HL-60/S4 treated with retinoic acid at 250 ng/mL for 4 days and 3 days (cell line): ENCODE data around the gene HOMER2.
"Not testable (repeated sequence)": the region's sequence is repeated elsewhere in the genome, so short reads cannot be mapped to it uniquely, and the experiment has no call there.

Source experiments
- in situ Hi-C: fragments of 300-500 bp; cut with MboI; formaldehyde crosslinking; loops from 2 replicates; pipeline ENCODE4 v1.7.0; 2022; ENCODE audit warnings: low sequenced_read_pairs

The HOMER2 gene

GRCh38 chr15:82900511-82901060, 51.9 kb downstream of the HOMER2 start:
- in situ Hi-C loops: no loop called here

GRCh38 chr15:82898961-82899360, 53.6 kb downstream of the HOMER2 start:
- in situ Hi-C loops: no loop called here

GRCh38 chr15:82895983-82896382, 56.5 kb downstream of the HOMER2 start:
- in situ Hi-C loops: no loop called here

GRCh38 chr15:82894971-82895520, 57.5 kb downstream of the HOMER2 start:
- in situ Hi-C loops: no loop called here

- in situ Hi-C loops: not testable (repeated sequence)
Measured at GRCh38 chr15:82893473-82893872, 59.0 kb downstream of the HOMER2 start.

- in situ Hi-C loops: no loop called here
Measured at GRCh38 chr15:82892573-82892972, 59.9 kb downstream of the HOMER2 start.

- in situ Hi-C loops: no loop called here
Measured at GRCh38 chr15:82890995-82891390, 61.5 kb downstream of the HOMER2 start.

- in situ Hi-C loops: no loop called here
Measured at GRCh38 chr15:82890338-82890994, 62.1 kb downstream of the HOMER2 start.

- in situ Hi-C loops: no loop called here
Measured at GRCh38 chr15:82882273-82882928, 70.1 kb downstream of the HOMER2 start.

GRCh38 chr15:82881747-82882146, 70.8 kb downstream of the HOMER2 start:
- in situ Hi-C loops: no loop called here

GRCh38 chr15:82880704-82881103, 71.8 kb downstream of the HOMER2 start:
- in situ Hi-C loops: no loop called here

GRCh38 chr15:82878325-82878724, 74.2 kb downstream of the HOMER2 start:
- in situ Hi-C loops: no loop called here

- in situ Hi-C loops: no loop called here
Measured at GRCh38 chr15:82877825-82878224, 74.7 kb downstream of the HOMER2 start.

- in situ Hi-C loops: no loop called here
Measured at GRCh38 chr15:82875411-82876003, 77.0 kb downstream of the HOMER2 start.

GRCh38 chr15:82874961-82875360, 77.6 kb downstream of the HOMER2 start:
- in situ Hi-C loops: no loop called here

GRCh38 chr15:82874267-82874666, 78.3 kb downstream of the HOMER2 start:
- in situ Hi-C loops: no loop called here

GRCh38 chr15:82873000-82873680, 79.4 kb downstream of the HOMER2 start:
- in situ Hi-C loops: no loop called here

- in situ Hi-C loops: no loop called here
Measured at GRCh38 chr15:82871832-82872484, 80.6 kb downstream of the HOMER2 start.

- in situ Hi-C loops: no loop called here
Measured at GRCh38 chr15:82871358-82871757, 81.2 kb downstream of the HOMER2 start.

GRCh38 chr15:82870727-82871320, 81.7 kb downstream of the HOMER2 start:
- in situ Hi-C loops: no loop called here
